Endothelial cell of umbilical vein (primary cell): ENCODE results near the gene TXNRD2. TPM values are rescaled to one million over a fixed set of nuclear protein-coding genes. Genes with fewer than 3 reads are reported as not detected.

Source experiments
- BruUV-seq: library from RNA; stranded (reverse); fragments of 400-500 nt; replicated peaks from 2 replicates; lab custom pipeline; 2021; lab: Mats Ljungman, UMichigan
- CTCF ChIA-PET: fragments of 300-600, 350-600 bp; sonication (Branson Sonifier 250); formaldehyde crosslinking; loops from one replicate; lab custom pipeline; 2021; ENCODE audit warnings: antibody characterized with exemption, inconsistent platforms; lab: Charles Lee
- POLR2A ChIA-PET: fragments of 300-600, 350-600 bp; sonication (Branson Sonifier 250); formaldehyde crosslinking; loops from one replicate; lab custom pipeline; 2021; ENCODE audit warnings: antibody characterized with exemption, inconsistent platforms; lab: Charles Lee
- DNase-seq: peaks from one replicate; pipeline ENCODE4 v3.0.0-alpha.2; 2011; ENCODE audit warnings: low read depth, low spot score
- FAIRE-seq: peaks from 2 replicates; lab custom pipeline; 2011; peaks lifted over from hg19 to GRCh38; lab: Jason Lieb, UNC
- H2AFZ ChIP-seq: 2 replicates; pipeline ENCODE4 v1.6.0; 2012; ENCODE audit warnings: low read depth, low read length, control low read depth, inconsistent platforms
- H3K27ac ChIP-seq: 2 replicates; pipeline ENCODE4 v1.5.1; 2011; ENCODE audit warnings: low read depth, mild to moderate bottlenecking, control low read depth, low read length, moderate library complexity; ENCODE audit not compliant: insufficient read depth
- H3K27me3 ChIP-seq, 2 experiments: 2 replicates each; pipeline versions ENCODE4 v1.6.0 to v1.6.1; 2011; ENCODE audit warnings: low read length in 2 of 2, mixed read lengths in 1 of 2; ENCODE audit not compliant: control insufficient read depth in 2 of 2, insufficient read depth in 2 of 2
- H3K36me3 ChIP-seq, 2 experiments: 2 replicates in 1 of 2; 3 replicates in 1 of 2; pipeline ENCODE4 v1.5.1; 2011; ENCODE audit warnings: low read length in 2 of 2, mild to moderate bottlenecking in 1 of 2, moderate library complexity in 1 of 2; ENCODE audit not compliant: control insufficient read depth in 2 of 2, insufficient read depth in 2 of 2; ENCODE audit errors: extremely low read depth in 1 of 2
- H3K4me1 ChIP-seq: 3 replicates; pipeline ENCODE4 v1.5.1; 2011; ENCODE audit warnings: mild to moderate bottlenecking, low read length; ENCODE audit not compliant: control insufficient read depth, insufficient read depth; ENCODE audit errors: extremely low read depth
- H3K4me2 ChIP-seq: 2 replicates; pipeline ENCODE4 v1.6.1; 2011; ENCODE audit warnings: low read length, control low read depth, mixed read lengths; ENCODE audit not compliant: insufficient read depth
- H3K4me3 ChIP-seq, 3 experiments: fragments of 200-600 bp in 1 of 3; sonication (generic), shearing (Covaris generic) in 1 of 3; replicated peaks in 1 of 3; 2 replicates each; pipeline ENCODE4 v1.5.1; 2011 to 2016; ENCODE audit warnings: control low read depth in 3 of 3, low read length in 3 of 3, mild to moderate bottlenecking in 2 of 3, inconsistent platforms in 1 of 3, low read depth in 1 of 3, moderate library complexity in 1 of 3; ENCODE audit not compliant: insufficient read depth in 1 of 3
- H3K79me2 ChIP-seq: 2 replicates; pipeline ENCODE4 v1.6.0; 2012; ENCODE audit warnings: low read length, inconsistent platforms; ENCODE audit not compliant: control insufficient read depth, insufficient read depth
- H3K9ac ChIP-seq: replicated peaks from 2 replicates; pipeline ENCODE3; 2011; ENCODE audit warnings: low read length, control low read depth; ENCODE audit not compliant: insufficient read depth; ENCODE audit errors: extremely low read depth
- H3K9me1 ChIP-seq: replicated peaks from 3 replicates; pipeline ENCODE4 v1.6.0; 2011; ENCODE audit warnings: mild to moderate bottlenecking, low read length; ENCODE audit not compliant: control insufficient read depth, insufficient read depth; ENCODE audit errors: extremely low read depth
- H3K9me3 ChIP-seq: replicated peaks from 2 replicates; pipeline ENCODE4 v1.5.1; 2012; ENCODE audit warnings: low read length, inconsistent platforms; ENCODE audit not compliant: control insufficient read depth, insufficient read depth
- H4K20me1 ChIP-seq: replicated peaks from 2 replicates; pipeline ENCODE3; 2011; ENCODE audit warnings: mild to moderate bottlenecking, low read length; ENCODE audit not compliant: control insufficient read depth, insufficient read depth; ENCODE audit errors: extremely low read depth
- EZH2 ChIP-seq: IDR thresholded peaks from 2 replicates; pipeline ENCODE4 v1.6.1; 2012; ENCODE audit warnings: borderline replicate concordance, low read depth, mild to moderate bottlenecking, moderate library complexity, low read length, inconsistent platforms; ENCODE audit not compliant: severe bottlenecking
- FOS ChIP-seq: IDR thresholded peaks from 2 replicates; pipeline ENCODE4 v1.6.1; 2011; ENCODE audit warnings: mild to moderate bottlenecking, low read length, moderate library complexity, borderline replicate concordance; ENCODE audit not compliant: insufficient read depth
- GATA2 ChIP-seq: IDR thresholded peaks from 2 replicates; pipeline ENCODE4 v1.7.0; 2011; ENCODE audit warnings: low read depth, mild to moderate bottlenecking, moderate library complexity, mixed read lengths, low read length; ENCODE audit not compliant: insufficient read length, insufficient read depth
- JUN ChIP-seq: IDR thresholded peaks from 2 replicates; pipeline ENCODE4 v1.6.1; 2011; ENCODE audit warnings: borderline replicate concordance, low read depth; ENCODE audit not compliant: insufficient read length, insufficient read depth
- MYC ChIP-seq: IDR thresholded peaks from one replicate; pipeline ENCODE4 v1.6.1; 2011; ENCODE audit warnings: mild to moderate bottlenecking, low read depth, low read length
- POLR2A ChIP-seq: IDR thresholded peaks from 2 replicates; pipeline ENCODE4 v1.6.1; 2012; ENCODE audit warnings: low read depth, mild to moderate bottlenecking, control low read depth, low read length
- POLR2AphosphoS5 ChIP-seq: IDR thresholded peaks from 2 replicates; pipeline ENCODE4 v1.6.1; 2012; ENCODE audit warnings: low read depth, mild to moderate bottlenecking, control low read depth, low read length, moderate library complexity; ENCODE audit not compliant: insufficient read depth
- dilution Hi-C: fragments of 300-500 bp; cut with MboI; formaldehyde crosslinking; loops from one replicate; pipeline ENCODE4 v1.15.0; 2019; ENCODE audit warnings: low sequenced_read_pairs; ENCODE audit not compliant: extremely low pct_ligation_motif_present
- intact Hi-C: fragments of 100-400 bp; cut with micrococcal nuclease; formaldehyde crosslinking; loops from one replicate; pipeline ENCODE4 v1.10.0; 2022
- polyA plus RNA-seq, 4 experiments: library from polyadenylated mRNA; depleted of rRNA in 3 of 4; stranded (reverse) in 3 of 4; unstranded in 1 of 4; fragments of >200 nt; gene quantifications; 2 replicates each; pipeline versions ENCODE4 v1.2.1 to v1.2.3, GENCODE V29; 2011 to 2012; ENCODE audit warnings: missing spikeins in 1 of 4
- total RNA-seq: library from RNA; stranded (reverse); gene quantifications from 2 replicates; pipeline ENCODE4 v1.2.3, GENCODE V29; 2021
- TF ChIP-seq, protein P1 (sequence below), 2 donors: IDR thresholded peaks; 1 replicate in 1 of 2; 2 replicates in 1 of 2; pipeline ENCODE4 v1.5.1; 2011; ENCODE audit warnings: low read length in 2 of 2, mild to moderate bottlenecking in 2 of 2, moderate library complexity in 2 of 2, control low read depth in 1 of 2, inconsistent platforms in 1 of 2, low read depth in 1 of 2; ENCODE audit not compliant: insufficient read depth in 1 of 2; ENCODE audit errors: extremely low read depth in 1 of 2
- TF ChIP-seq, protein P2 (sequence below): IDR thresholded peaks from 2 replicates; pipeline ENCODE4 v1.6.1; 2011; ENCODE audit not compliant: insufficient read depth, insufficient read length

TXNRD2 gene
- total and polyA plus RNA-seq, 2 donors (not counting 3 experiments of a cell fraction or from before 2014, with no cell fraction given), result 211 to 440 TPM

DNA sequence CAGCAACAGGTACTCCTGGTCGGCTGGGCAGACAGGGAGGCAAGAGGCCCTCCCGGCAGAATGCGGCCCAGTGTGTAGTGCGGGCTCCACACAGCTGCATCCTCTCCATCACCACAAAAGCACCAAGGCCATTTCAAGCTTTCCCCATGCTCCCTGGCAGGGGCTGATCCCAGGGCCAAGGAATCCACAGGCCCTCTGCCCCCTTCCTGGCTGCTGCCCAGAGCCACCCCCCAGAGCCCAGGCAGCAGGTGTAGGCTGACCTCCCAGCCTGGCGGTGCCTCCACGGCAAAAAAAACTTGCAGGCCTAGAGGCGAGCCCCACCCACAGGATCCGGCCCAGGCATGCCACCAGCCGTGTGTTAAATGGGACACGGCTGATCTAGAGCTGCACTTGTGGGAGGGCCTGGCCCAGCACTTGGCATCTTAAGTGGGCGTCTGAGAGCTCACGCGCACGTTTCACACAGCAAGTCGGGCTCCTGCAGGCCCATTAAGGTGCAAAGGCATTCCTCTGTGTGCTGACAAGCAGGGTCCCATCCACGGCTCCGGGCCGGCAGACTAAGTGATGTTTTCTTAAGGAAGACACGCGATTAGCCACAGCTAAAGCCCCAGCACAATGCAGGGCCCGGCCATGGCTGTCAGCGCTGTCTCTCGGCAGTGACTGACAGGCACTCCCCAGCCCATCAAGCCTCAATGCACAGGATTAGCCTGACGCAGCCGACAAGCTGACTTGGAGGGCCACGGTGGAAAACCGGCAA lies 67.1 kb downstream of the TXNRD2 start:
- FAIRE-seq (peak; percentile 68), DNase-seq (peak; percentile 77)
- H2AFZ ChIP-seq, result no peak overlapping the region
- no TSS peak for BruUV-seq
- TF ChIP-seq POLR2AphosphoS5, result peak; percentile 43
- TF ChIP-seq POLR2A, result peak; percentile 35
- TF ChIP-seq JUN, result no peak
- H3K36me3 ChIP-seq, result peaks cover 10 to 12% of the 10 kb centered on the region in 2 experiments
- CTCF ChIA-PET, result interaction anchor here (1.1 to 3.0 kb wide), 7 partner anchors 10 to 144 kb away, joined by 3 to 16 read pairs (median 3); no protein-coding TSS in a partner anchor
- peak overlapping the region; percentile 77 for H3K27ac ChIP-seq
- no peaks in the 10 kb centered on the region for H3K9me1 ChIP-seq
- no peaks in the 10 kb centered on the region for H3K9me3 ChIP-seq
- no peak overlapping the region for H3K4me3 ChIP-seq
- H3K9ac ChIP-seq, result peak overlapping the region; percentile 54
- POLR2A ChIA-PET, result interaction anchor here (0.9 to 1.5 kb wide), 4 partner anchors 12 to 20 kb away, joined by 3 to 5 read pairs (median 4); partner anchors contain the start of genes GNB1L and RTL10
- intact Hi-C loops (loop anchor here (1.0 to 2.0 kb wide), 2 partner anchors 19 to 36 kb away; no protein-coding TSS in a partner anchor), dilution Hi-C loops (no loop called here)
- H3K27me3 ChIP-seq, result no peaks in the 10 kb centered on the region
- peak overlapping the region; percentile 1 for H3K4me2 ChIP-seq
- peaks cover 54% of the 10 kb centered on the region for H3K4me1 ChIP-seq
- H3K79me2 ChIP-seq, result peaks cover 34% of the 10 kb centered on the region
- no peaks in the 10 kb centered on the region for H4K20me1 ChIP-seq

DNA sequence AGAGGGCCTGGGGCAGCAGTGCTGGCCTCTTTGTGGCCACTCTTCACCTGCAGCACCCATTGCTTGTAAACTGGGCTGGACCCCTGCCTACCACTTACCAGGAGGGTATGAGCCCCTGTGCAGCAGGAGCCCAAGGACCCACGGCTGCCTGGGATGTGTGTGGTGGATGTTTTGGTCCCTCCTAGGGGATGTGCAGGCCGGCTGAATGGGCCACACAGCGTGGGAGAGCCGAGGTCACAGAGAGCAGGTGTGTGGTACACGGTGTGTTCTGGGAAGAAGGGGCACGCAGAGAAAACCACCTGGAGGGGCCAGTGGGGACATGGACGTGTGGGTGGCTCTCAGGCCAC lies 67.7 kb downstream of the TXNRD2 start:
- FAIRE-seq, result no peak
- no peak for DNase-seq

More for the DNA sequence above, 67.7 kb downstream of the TXNRD2 start:
- peaks cover 29% of the 10 kb centered on the region for H3K79me2 ChIP-seq
- H3K27ac ChIP-seq, result no peak overlapping the region
- POLR2A ChIA-PET, result interaction anchor here (0.9 kb wide), 2 partner anchors 16 to 20 kb away, joined by 3 to 4 read pairs; partner anchors contain the start of genes GNB1L and RTL10
- no peak overlapping the region for H2AFZ ChIP-seq
- dilution Hi-C loops (no loop called here), intact Hi-C loops (loop anchor here (1.0 to 2.0 kb wide), 2 partner anchors 19 to 37 kb away; no protein-coding TSS in a partner anchor)
- no TSS peak for BruUV-seq
- peaks cover 10 to 12% of the 10 kb centered on the region in 2 experiments for H3K36me3 ChIP-seq
- no peak overlapping the region for H3K4me3 ChIP-seq
- H4K20me1 ChIP-seq, result no peaks in the 10 kb centered on the region
- H3K4me2 ChIP-seq, result no peak overlapping the region
- H3K4me1 ChIP-seq, result peaks cover 50% of the 10 kb centered on the region
- CTCF ChIA-PET, result interaction anchor here (1.2 to 3.0 kb wide), 5 partner anchors 10 to 143 kb away, joined by 3 to 16 read pairs (median 3); no protein-coding TSS in a partner anchor
- TF ChIP-seq EZH2 (no peak), MYC (no peak), GATA2 (no peak), JUN (no peak), POLR2AphosphoS5 (no peak), FOS (no peak), POLR2A (no peak)
- TF ChIP-seq, protein P1, sequence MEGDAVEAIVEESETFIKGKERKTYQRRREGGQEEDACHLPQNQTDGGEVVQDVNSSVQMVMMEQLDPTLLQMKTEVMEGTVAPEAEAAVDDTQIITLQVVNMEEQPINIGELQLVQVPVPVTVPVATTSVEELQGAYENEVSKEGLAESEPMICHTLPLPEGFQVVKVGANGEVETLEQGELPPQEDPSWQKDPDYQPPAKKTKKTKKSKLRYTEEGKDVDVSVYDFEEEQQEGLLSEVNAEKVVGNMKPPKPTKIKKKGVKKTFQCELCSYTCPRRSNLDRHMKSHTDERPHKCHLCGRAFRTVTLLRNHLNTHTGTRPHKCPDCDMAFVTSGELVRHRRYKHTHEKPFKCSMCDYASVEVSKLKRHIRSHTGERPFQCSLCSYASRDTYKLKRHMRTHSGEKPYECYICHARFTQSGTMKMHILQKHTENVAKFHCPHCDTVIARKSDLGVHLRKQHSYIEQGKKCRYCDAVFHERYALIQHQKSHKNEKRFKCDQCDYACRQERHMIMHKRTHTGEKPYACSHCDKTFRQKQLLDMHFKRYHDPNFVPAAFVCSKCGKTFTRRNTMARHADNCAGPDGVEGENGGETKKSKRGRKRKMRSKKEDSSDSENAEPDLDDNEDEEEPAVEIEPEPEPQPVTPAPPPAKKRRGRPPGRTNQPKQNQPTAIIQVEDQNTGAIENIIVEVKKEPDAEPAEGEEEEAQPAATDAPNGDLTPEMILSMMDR (IDR thresholded peaks at IDR 0.05; ENCODE audit: extremely low read depth in 1 of 2, insufficient read depth in 1 of 2, low read depth in 1 of 2, low read length in 2 of 2), result no peak
- TF ChIP-seq, protein P2, sequence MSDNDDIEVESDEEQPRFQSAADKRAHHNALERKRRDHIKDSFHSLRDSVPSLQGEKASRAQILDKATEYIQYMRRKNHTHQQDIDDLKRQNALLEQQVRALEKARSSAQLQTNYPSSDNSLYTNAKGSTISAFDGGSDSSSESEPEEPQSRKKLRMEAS, result no peak
- H3K9me1 ChIP-seq, result no peaks in the 10 kb centered on the region
- no peak overlapping the region for H3K9ac ChIP-seq
- no peaks in the 10 kb centered on the region for H3K27me3 ChIP-seq
- no peaks in the 10 kb centered on the region for H3K9me3 ChIP-seq
